SKM-1 treated with dmso at 0.1 percent for 144 hours (cell line): ENCODE measurements around the gene GAP43.
"Not testable (repeated sequence)": the region's sequence is repeated elsewhere in the genome, so short reads cannot be mapped to it uniquely, and the experiment has no call there.

Experiments
- DNase-seq: peaks from one replicate; lab custom pipeline; 2025; ENCODE audit not compliant: unreplicated experiment; lab: John Stamatoyannopoulos, UW

GAP43 gene

DNA sequence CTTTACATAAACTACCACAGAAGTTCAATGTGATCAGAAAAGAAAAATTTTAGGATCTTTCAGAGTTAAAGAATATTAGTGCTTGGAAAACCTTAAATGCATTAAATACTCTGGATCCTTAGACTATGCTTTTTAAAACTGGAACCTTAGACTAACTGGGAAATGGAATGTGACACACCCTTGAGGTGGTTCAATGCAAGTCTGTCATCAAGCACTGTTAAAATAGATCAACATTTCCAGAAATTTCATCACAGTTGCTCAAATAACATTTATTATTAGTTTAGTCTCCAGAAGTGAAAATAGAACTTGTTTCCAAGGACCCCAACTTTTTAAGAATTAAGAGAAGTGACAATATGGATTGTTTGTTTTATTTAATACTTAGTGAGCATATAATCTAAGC lies 71.8 kb downstream of the GAP43 start:
- DNase-seq: no peak

DNA sequence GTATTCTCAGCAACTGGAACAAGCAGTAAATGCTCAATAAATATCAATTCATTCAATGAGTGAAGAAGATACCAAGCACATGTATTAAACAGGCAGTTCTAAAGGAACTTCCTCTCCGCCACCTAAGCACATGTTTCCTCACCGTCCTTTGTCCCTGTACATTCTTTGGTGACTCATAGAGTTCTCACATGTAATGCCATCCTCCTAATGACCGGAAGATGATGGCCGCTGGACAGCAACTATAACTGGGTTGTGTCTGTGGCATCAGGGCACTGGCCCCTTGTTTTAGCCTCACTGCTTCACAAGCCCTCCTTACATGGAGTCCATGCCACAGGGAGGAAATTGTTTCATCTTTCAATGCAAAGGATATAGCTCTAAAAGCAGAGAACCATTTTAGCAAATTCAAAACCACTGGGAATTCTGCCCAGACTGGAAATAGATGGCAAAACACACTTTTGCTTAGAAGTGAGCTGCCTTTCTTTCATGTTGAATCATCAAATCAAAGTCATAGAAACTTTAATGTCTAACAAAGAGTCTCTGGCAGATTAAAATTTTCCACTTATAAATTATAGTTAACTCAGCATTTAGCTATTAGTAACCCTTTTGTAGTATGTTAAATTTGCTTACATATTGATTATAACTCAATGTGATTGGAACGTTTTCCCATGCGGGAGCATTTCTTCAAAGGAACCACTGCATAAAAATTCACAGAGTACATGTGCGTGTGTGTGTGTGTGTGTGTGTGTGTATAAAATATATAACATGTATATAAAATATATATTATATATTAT lies 74.1 kb downstream of the GAP43 start:
- no peak for DNase-seq

GRCh38 chr3:115698851-115699591 lies 75.7 kb downstream of the GAP43 start:
- DNase-seq: no peak

GRCh38 chr3:115699706-115700105 lies 76.4 kb downstream of the GAP43 start:
- no peak for DNase-seq

DNA sequence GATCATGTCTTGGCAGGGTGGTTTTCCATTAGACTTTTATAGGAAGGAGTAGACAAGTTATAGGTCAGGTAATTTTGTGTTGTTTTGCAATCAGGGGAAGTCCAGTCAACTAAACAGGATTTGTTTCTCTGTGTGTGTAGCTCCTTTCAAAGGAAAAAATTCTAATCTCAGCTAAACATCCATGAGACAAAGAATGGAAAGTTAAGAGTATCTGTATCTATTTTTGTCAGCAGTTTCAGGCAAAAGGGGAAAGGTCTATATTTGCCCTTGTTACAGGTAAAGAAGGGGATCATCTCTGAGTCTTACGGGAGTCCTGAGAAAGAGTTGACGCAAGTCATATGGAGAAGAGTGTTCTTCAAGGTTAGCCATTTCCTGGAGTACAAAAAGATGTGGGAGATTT lies 79.3 kb downstream of the GAP43 start:
- DNase-seq: no peak

DNA sequence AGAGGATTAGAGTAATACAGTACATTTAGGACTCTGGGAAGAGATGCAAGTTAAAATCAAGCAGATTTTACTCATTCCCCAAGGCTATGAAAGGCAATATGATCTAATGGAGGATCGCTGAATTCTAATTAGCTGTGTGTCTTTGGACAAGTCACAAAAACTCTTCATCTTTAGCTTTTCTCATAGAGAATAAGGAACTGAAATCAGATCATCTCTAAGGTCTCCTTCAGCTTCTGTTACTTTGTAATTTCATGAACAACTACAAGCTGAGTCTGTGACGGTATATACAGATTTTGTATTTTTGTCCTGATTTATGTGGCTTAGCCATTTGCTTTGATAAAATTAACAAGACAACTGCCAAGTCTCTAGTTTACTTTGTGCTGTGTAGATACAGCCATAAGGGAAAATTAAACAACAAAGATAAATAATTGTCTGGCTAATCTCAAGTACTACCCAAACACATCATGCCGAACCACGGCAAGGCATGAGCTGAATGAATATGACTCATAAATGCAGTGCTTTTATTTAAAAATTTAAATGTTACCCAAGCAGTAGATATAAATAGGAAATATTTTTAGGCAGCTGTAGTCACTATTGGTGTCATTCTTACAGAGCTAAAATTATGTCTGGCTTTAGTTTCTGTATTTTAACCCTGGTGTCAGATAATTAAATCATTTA lies 81.5 kb downstream of the GAP43 start:
- DNase-seq: no peak

- DNase-seq: no peak
Observed at GRCh38 chr3:115706311-115706829, 83.1 kb downstream of the GAP43 start.

- DNase-seq: no peak
Observed at GRCh38 chr3:115708540-115708939, 85.2 kb downstream of the GAP43 start.

- DNase-seq: no peak
Observed at GRCh38 chr3:115709093-115709492, 85.8 kb downstream of the GAP43 start.

GRCh38 chr3:115709931-115710330 lies 86.6 kb downstream of the GAP43 start:
- no peak for DNase-seq

GRCh38 chr3:115710799-115711198 lies 87.5 kb downstream of the GAP43 start:
- no peak for DNase-seq

GRCh38 chr3:115712871-115713270 lies 89.6 kb downstream of the GAP43 start:
- no peak for DNase-seq

GRCh38 chr3:115713284-115713683 lies 90.0 kb downstream of the GAP43 start:
- DNase-seq: no peak

GRCh38 chr3:115715241-115715745 lies 92.0 kb downstream of the GAP43 start:
- no peak for DNase-seq

GRCh38 chr3:115720983-115721382 lies 97.7 kb downstream of the GAP43 start:
- no peak for DNase-seq

DNA sequence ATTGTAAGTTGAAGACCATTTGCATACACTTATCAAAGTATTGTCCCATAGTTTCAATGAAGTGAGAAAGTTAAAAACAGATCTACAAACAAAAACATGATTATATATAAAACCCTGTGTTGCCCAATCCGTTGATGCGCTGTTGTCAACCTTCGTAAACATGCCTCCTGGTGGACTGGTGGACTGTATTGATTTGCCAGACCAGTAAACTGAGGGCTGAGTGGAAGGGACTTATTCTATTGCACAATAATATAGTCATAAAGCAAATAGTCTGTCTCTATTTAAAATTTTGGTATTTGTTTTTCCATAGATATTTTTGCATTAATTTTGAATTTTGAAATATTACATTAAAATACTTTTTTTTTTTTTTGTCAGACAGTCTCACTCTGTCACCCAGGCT lies 102.5 kb downstream of the GAP43 start:
- no peak for DNase-seq

DNA sequence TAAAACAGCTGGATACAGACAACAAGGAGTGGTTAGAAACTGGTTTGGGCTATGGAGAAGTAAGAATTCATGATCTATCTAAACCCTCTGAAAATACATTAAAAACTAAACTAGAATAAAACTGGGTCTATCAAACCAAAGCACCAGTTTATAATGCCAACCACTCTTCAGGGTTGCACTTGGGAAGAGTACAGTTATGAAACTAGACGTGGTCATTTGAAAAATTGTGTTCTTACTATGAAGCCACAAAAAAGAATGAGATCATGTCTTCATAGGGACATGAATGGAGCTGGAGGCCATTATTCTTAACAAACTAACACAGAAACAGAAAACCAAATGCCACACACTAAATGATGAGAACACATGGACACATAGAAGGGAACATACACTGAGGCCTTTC lies 103.8 kb downstream of the GAP43 start:
- no peak for DNase-seq

DNA sequence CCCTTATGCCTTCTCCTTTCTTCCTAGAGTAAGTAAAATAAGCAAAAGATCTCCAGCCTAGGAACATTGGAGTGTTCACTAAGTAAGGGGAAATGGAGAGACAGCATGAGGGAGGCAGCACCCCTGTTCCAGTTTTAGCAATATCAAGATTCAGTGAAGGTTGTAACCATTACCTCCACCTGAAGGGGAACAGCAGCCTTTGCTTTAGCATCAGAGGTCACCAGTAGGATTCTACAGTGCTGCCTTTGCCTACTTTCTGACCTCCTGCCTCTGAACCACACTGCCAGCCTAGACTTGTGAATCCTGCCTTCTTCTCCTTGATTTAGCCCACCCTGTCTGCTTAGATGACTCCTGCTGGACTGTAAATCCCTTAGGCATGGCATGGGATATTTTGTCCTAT lies 104.7 kb downstream of the GAP43 start:
- DNase-seq: no peak

DNA sequence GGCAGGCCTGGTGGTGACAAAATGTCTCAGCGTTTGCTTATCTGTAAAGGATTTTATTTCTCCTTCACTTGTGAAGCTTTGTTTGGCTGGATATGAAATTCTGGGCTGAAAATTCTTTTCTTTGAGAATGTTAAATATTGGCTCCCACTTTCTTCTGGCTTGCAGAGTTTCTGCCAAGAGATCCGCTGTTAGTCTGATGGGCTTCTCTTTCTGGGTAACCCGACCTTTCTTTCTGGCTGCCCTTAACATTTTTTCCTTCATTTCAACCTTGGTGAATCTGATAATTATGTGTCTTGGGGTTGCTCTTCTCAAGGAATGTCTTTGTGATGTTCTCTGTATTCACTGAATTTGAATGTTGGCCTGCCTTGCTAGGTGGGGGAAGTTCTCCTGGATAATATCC lies 113.0 kb downstream of the GAP43 start:
- not testable (repeated sequence) for DNase-seq

- no peak for DNase-seq
Observed at GRCh38 chr3:115741650-115742049, 118.3 kb downstream of the GAP43 start.

DNA sequence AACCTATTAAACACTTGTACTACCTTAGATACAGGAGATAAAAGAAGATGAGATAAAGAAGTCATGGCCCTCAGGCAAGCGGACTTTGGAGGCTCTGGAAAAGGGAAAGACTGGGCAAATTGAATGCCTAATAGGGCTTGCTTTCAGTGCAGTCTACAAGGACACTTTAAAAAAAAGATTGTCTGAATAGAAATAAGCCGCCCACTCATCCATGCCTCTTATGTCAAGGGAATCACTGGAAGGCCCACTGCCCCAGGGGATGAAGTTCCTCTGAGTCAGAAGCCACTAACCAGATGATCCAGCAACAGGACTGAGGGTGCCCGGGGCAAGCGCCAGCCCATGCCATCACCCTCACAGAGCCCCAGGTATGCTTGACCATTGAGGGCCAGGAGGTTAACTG lies 121.2 kb downstream of the GAP43 start:
- DNase-seq: not testable (repeated sequence)
